Testis (tissue), 3 donors: ENCODE results near the gene GPC4. TPM values are rescaled to one million over a fixed set of nuclear protein-coding genes. Genes with fewer than 3 reads are reported as not detected.
"Not testable (repeated sequence)": the region's sequence is repeated elsewhere in the genome, so short reads cannot be mapped to it uniquely, and the experiment has no call there.

Source experiments
- DNase-seq: peaks from one replicate; pipeline ENCODE4 v3.0.0-alpha.2; 2019
- H3K27ac ChIP-seq, 2 donors: fragments of 200-600 bp; sonication (generic); one replicate each; pipeline ENCODE4 v1.5.1; 2019
- H3K27me3 ChIP-seq: fragments of 200-600 bp; sonication (generic); one replicate; pipeline ENCODE4 v1.5.1; 2019
- H3K36me3 ChIP-seq: fragments of 200-600 bp; sonication (generic); one replicate; pipeline ENCODE4 v1.5.1; 2017; ENCODE audit warnings: low read depth; ENCODE audit errors: missing control alignments
- H3K4me1 ChIP-seq: fragments of 200-600 bp; sonication (generic); one replicate; pipeline ENCODE4 v1.5.1; 2019
- H3K4me3 ChIP-seq, 2 donors: fragments of 200-600 bp; sonication (generic); one replicate each; pipeline ENCODE4 v1.5.1; 2017 to 2019
- H3K9me3 ChIP-seq: fragments of 200-600 bp; sonication (generic); one replicate; pipeline ENCODE4 v1.5.1; 2017
- CTCF ChIP-seq, 3 experiments: fragments of 450-650 bp in 2 of 3; fragments of 200-600 bp in 1 of 3; sonication (generic) in 1 of 3; IDR thresholded peaks; one replicate each; pipeline ENCODE4 v1.5.1; 2016 to 2019; ENCODE audit warnings: antibody characterized with exemption in 3 of 3, mild to moderate bottlenecking in 2 of 3, moderate library complexity in 1 of 3
- POLR2A ChIP-seq: fragments of 450-650 bp; IDR thresholded peaks from one replicate; pipeline ENCODE4 v1.6.1; 2017; ENCODE audit warnings: antibody characterized with exemption, mild to moderate bottlenecking, moderate library complexity
- WGBS, 2 donors: methylation state at CpG; one replicate each; pipeline ENCODE4 v1.1.5; 2018; 5-methylcytosine and 5-hydroxymethylcytosine counted together
- intact Hi-C: fragments of 100-400 bp; cut with DNase I; formaldehyde crosslinking; loops from one replicate; pipeline ENCODE4 v1.15.1; 2023; ENCODE audit warnings: low total_unique reads
- polyA plus RNA-seq: library from polyadenylated mRNA; stranded (reverse); fragments of 350-450 nt; fragmentation: Illumina TruSeq; extraction: RNeasy Lipid Tissue Mini Kit (QIAGEN cat#74804); gene quantifications from one replicate; pipeline ENCODE4 v1.2.3, GENCODE V29; 2014; ENCODE audit warnings: low read depth, low replicate concordance; ENCODE audit not compliant: insufficient read depth
- total RNA-seq, 2 donors: library from RNA; depleted of rRNA; stranded (reverse); fragments of >200 nt; gene quantifications; one replicate each; pipeline ENCODE4 v1.2.3, GENCODE V29; 2016

Gene GPC4
- total and polyA plus RNA-seq, 3 donors from 2014 or later: 13.8 to 17.8 (median 15.9) TPM

DNA sequence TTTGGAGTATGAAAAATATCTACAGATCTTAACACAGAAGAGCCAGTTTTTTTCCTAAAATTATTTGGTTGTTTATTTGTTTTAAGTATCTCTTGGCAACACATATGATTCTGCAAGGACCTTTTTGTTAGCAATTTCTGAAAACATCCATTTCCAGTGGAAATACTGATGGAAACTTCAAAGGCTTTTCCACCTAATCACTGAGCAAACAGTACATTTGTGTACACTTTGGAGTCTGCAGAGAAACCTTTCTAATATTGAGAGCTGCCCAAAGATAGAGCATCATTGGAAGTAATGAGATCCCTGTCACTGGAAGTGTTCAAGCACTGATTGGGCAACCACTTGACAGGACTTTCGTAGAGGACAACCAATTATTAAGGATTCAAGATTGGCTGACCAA, 127.4 kb downstream of the GPC4 start:
- Histone ChIP-seq H3K9me3 (no peaks in the 10 kb centered on the region), H3K27me3 (no peaks in the 10 kb centered on the region), H3K4me1 (no peaks in the 10 kb centered on the region), H3K36me3 (no peaks in the 10 kb centered on the region), H3K4me3 (no peak overlapping the region), H3K27ac (no peak overlapping the region)
- 83 to 86% methylated on average over 1 of the region's 1 CpG for WGBS, 2 donors
- no peak for DNase-seq
- intact Hi-C loops: no loop called here
- TF ChIP-seq POLR2A: no peak
- TF ChIP-seq CTCF (IDR thresholded peaks at IDR 0.05): no peak

GRCh38 chrX:133285341-133285740, 129.9 kb downstream of the GPC4 start:
- H3K27ac ChIP-seq: no peak overlapping the region
- no peaks in the 10 kb centered on the region for H3K27me3 ChIP-seq
- intact Hi-C loops: no loop called here
- H3K4me1 ChIP-seq: no peaks in the 10 kb centered on the region
- no peaks in the 10 kb centered on the region for H3K9me3 ChIP-seq
- H3K4me3 ChIP-seq: no peak overlapping the region
- TF ChIP-seq CTCF (IDR thresholded peaks at IDR 0.05): no peak
- TF ChIP-seq POLR2A: no peak
- DNase-seq: no peak
- H3K36me3 ChIP-seq: no peaks in the 10 kb centered on the region
- WGBS, 2 donors: 88 to 95% methylated on average over 5 to 6 of the region's 6 CpGs

DNA sequence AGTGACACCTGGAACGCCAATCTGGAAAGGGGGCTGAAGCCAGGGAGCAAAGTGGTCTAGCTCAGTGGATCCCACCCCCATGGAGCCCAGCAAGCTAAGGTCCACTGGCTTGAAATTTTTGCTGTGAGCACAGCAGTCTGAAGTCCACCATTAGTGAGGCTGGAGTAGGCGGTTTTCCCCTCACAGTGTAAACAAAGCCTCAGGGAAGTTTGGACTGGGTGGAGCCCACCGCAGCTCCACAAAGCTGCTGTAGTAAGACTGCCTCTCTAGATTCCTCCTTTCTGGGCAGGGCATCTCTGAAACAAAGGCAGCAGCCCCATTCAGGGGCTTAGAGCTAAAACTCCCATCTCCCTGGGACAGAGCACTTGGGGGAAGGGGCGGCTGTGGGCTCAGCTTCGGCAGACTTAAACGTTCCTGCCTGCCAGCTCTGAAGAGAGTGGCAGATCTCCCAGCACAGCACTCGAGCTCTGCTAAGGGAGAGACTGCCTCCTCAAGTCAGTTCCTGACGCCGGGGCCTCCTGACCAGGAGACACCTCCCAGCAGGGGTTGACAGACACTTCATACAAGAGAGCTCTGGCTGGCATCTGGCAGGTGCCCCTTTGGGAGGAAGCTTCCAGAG, 136.1 kb downstream of the GPC4 start:
- H3K36me3 ChIP-seq, H3K9me3 ChIP-seq, DNase-seq, H3K27me3 ChIP-seq, H3K4me1 ChIP-seq, H3K4me3 ChIP-seq, H3K27ac ChIP-seq, intact Hi-C loops: not testable (repeated sequence)
- 85 to 93% methylated on average over 3 to 7 of the region's 9 CpGs for WGBS, 2 donors

- H3K27me3 ChIP-seq: no peaks in the 10 kb centered on the region
- TF ChIP-seq POLR2A (no peak), CTCF (IDR thresholded peaks at IDR 0.05) (no peak)
- intact Hi-C loops: no loop called here
- WGBS, 2 donors: 92 to 93% methylated on average over 4 of the region's 4 CpGs
- H3K4me3 ChIP-seq: no peak overlapping the region
- H3K9me3 ChIP-seq: no peaks in the 10 kb centered on the region
- H3K4me1 ChIP-seq: no peaks in the 10 kb centered on the region
- no peak overlapping the region for H3K27ac ChIP-seq
- H3K36me3 ChIP-seq: no peaks in the 10 kb centered on the region
- DNase-seq: no peak
Measured at GRCh38 chrX:133273180-133273579, 142.1 kb downstream of the GPC4 start.

DNA sequence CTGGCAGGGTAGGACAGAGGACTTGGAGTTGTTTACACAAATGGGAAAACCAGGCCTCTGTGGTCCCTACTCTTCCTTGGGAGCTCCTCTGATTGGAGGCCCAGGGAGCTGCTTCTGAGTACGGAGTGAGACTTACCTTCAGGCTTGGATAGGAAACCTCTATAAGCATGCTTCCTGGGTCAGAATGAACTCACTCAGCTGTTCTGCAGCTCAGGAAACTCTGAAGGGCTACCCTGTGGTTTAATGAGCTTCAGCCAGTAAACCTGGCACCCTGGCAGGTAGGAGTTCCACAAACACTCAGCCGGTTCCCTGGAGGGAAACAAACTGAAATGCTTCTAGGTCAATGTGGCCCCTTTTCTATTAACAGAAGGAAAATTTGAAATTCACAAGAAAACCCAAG, 146.1 kb downstream of the GPC4 start:
- Histone ChIP-seq H3K4me3 (no peak overlapping the region), H3K27me3 (no peaks in the 10 kb centered on the region), H3K9me3 (no peaks in the 10 kb centered on the region), H3K36me3 (no peaks in the 10 kb centered on the region), H3K27ac (no peak overlapping the region), H3K4me1 (no peaks in the 10 kb centered on the region)
- intact Hi-C loops: no loop called here
- no peak for DNase-seq
- TF ChIP-seq CTCF (IDR thresholded peaks at IDR 0.05): no peak
- no peak for TF ChIP-seq POLR2A
- 60 to 90% methylated on average over 1 to 2 of the region's 2 CpGs for WGBS, 2 donors
